Stimulated activated naive CD8-positive, alpha-beta T cell treated with anti-CD3 and anti-CD28 coated beads, Interleukin-15, Interleukin-2, amounts not matched to agents 100 U/mL and 50 U/mL, for 24 hours (primary cell): ENCODE results near the gene LAMA2.
A peak's percentile ranks its signal among the peaks of the same experiment; 100 is the strongest.

Experiments
- ATAC-seq: fragments of 150-1000 bp; cut with Tn5 transposase; one replicate; pipeline ENCODE4 v1.10.0; 2021
- DNase-seq: peaks from one replicate; pipeline ENCODE4 v3.0.0; 2021

The LAMA2 gene

DNA sequence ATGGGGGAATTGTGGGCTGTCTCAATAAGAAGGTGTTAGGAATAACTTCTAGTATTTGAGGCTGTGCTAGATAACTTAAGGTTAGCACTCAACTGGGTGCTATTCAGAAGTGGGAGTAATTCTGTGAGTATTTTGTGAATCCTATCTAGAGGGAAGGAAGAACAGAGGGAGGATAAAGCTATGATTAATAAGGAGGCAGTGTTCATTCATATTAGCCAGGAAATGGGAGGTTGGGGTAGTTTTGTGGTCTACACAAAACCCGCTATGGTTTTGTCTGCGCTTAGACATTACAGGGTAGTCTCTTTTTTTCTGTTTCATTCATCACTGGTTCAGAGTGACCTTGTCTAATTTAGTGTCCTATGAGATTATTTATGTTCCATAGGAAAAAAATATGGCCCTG lies 486.0 kb downstream of the LAMA2 start:
- DNase-seq: no peak
- ATAC-seq: peak; percentile 60

DNA sequence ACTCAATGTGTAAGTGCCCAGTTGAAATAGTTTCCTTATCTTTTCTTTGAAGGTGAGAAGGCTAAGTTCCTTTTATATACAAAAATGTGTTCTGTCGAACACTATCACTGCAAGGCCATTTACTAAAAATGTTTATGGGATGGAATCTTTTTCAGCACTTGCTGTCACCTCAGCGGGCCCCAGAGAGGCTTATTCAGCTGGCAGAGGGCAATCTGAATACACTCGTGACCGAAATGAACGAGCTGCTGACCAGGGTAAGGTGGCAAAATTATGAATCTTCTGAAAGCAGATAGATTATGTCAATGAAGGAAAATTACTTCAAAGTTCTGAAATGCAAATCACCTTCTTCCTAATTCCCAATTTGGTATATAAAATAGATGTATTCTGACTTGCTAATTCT lies 486.8 kb downstream of the LAMA2 start:
- no peak for ATAC-seq
- DNase-seq: no peak

DNA sequence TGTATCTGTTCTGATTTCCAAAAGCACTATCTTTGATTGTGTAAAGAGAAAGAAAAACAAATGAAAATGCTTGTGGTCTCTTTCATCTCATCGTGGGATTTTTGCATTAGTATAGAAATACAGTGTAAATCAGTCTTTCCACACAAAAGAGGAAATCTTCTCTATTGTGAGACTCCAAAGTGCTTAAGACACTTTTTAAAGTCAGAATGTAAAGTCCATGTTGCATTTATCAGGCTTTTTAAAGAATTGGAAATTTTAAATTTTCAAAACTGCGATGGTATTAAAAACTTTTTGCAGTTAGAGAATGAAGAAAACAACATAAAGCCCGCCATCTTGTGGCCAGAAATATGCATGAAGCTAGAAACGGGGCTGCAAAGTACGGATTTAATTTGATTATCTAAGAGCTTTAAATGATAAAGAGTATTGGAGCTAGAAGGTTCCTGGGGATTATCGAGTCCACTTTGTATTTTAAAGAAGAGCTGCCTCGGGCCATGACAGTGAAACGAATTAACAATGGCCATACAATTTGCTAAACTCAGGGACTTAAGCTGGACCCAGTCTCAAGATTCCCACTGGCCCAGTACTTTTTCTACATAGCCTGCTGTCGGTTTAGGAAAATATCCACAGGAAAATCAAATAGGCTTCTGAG lies 487.5 kb downstream of the LAMA2 start:
- no peak for ATAC-seq
- DNase-seq: peak; percentile 58

DNA sequence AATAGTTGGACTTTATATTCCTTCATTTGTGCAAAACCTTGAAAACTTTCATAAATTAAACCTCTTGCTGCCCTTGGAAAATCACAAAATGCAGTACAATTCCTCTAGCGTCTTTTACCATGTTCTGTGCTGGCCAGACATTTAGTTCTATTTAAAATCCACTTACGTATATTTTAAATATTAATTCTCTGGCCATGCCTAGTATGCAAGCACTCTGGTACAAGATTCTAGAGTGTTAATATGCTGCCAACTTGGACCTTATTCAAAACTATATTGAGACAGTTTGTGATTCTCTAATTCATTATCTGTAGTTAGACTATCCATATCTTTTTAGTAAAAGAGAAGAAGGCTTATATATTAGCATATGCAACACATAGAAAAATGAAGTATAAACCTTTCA lies 498.9 kb downstream of the LAMA2 start:
- no peak for ATAC-seq
- no peak for DNase-seq

DNA sequence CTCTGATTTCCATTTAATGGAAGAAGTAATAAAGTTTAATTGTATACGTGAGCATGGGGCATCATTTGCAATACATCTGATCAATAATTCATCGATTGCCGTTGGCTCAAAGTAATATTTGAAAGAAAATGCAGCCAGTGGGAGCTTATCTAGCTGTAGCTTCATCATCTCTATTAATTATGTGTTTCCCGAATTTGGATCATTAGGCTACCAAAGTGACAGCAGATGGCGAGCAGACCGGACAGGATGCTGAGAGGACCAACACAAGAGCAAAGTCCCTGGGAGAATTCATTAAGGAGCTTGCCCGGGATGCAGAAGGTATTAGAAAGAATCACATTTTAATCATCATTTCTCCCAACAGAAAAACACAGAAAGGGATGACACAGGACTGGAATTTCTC lies 500.0 kb downstream of the LAMA2 start:
- DNase-seq (no peak), ATAC-seq (no peak)

DNA sequence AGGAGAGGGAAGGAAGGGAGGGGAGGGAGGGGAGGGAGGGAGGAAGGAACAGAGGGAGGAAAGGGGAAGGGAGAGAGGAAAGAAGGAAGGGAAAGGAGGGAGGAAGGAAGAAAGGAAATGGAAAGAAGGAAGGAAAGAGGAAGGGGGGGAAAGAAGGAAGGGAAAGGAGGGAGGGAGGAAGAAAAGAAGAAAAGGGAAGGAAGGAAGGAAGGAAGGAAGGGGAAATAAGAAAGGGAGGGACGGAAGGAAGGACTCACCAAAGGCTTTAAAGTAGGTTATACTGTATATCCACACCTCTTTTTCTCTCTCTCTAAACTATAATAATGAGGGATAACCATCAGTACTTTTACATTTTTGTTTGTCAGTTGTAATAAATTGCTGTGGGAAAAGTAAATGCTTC lies 502.2 kb downstream of the LAMA2 start:
- DNase-seq (no peak), ATAC-seq (no peak)

DNA sequence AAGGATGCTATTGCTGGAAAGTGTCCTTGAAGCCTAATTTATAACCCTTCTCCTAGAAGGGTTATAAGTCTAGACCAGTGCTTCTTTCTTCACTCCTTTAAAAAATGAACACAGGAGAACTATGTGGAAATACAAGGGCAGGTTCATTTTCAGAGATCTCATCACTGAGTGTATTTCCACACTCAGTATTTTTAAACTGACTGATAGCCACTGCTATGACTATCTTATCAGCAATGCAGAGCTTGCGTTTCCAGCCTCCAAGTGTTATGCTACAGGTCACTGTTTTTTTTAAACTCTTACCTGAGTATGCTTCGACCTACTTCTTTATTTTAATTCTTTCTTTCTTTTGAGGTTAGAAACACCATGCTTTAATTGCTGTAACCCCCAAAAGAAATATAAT lies 508.0 kb downstream of the LAMA2 start:
- ATAC-seq: no peak

DNA sequence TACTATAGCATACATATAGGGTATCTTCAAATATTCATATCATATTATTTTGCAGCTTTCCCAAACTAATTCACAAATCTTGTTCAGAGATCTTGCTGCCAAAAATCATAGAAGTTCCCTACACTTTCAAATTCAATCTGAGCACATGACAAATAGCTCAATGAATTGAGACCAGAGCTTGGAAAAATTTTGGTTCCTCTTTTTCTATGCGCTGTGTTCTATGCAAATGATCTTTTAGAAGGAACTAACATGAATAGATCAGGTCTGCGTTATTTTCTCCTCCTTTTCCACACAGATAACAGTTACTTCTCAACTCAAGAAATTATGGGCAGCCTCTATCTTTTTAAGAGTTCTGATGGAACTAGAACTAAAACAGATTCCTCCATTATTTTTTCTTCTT lies 510.7 kb downstream of the LAMA2 start:
- DNase-seq (no peak), ATAC-seq (no peak)

More for the DNA sequence above, 508.0 kb downstream of the LAMA2 start:
- no peak for DNase-seq

DNA sequence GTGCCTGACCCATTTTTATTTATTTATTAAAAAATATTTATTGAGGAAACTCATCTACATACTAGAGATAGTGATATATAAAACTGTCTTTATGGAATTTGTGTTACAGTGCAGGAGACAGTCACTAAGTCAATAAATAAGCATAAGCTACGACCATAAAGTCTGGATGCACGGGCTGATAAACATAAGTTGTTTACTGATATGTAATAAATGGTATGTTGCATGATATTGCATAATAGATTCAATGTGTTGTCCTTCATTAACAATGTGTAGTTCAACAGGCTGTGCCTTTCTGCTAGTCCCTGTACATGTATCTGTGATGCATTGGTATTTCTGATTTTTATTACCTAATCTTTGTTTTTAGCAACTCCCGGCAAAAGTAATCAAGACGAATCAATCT lies 515.8 kb downstream of the LAMA2 start:
- no peak for ATAC-seq
- DNase-seq: no peak

DNA sequence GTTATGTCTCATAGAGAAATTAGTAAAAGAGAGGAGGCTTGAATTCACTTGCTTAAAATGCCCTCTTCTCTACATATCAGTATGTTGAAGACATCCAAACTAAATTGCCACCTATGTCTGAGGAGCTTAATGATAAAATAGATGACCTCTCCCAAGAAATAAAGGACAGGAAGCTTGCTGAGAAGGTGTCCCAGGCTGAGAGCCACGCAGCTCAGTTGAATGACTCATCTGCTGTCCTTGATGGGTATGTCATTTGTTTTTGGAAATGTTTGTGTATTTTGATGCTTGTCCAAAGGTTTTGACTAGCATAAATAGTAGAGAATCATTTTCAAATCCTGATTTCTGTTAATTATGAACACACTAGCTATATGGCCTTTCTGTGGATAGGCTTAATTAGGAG lies 519.3 kb downstream of the LAMA2 start:
- ATAC-seq (no peak), DNase-seq (no peak)

DNA sequence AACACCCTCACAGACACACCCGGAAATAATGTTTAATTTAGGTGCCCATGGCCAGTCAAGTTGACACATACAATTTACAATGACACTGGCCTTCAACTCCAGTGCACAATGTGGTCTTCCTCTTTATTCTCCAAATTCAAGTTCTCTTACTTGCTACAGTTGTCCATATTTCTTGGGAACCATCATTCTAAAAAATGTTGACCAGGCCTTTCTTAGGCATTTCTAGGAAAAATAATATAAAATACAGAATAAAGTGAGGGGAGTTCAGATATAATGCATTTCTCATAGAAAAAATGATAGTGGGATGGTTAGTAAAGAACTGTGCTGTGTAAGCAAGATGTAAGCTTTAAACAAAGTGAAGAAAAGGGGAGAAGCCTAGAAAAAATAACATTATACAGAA lies 528.2 kb downstream of the LAMA2 start:
- ATAC-seq (no peak), DNase-seq (no peak)

DNA sequence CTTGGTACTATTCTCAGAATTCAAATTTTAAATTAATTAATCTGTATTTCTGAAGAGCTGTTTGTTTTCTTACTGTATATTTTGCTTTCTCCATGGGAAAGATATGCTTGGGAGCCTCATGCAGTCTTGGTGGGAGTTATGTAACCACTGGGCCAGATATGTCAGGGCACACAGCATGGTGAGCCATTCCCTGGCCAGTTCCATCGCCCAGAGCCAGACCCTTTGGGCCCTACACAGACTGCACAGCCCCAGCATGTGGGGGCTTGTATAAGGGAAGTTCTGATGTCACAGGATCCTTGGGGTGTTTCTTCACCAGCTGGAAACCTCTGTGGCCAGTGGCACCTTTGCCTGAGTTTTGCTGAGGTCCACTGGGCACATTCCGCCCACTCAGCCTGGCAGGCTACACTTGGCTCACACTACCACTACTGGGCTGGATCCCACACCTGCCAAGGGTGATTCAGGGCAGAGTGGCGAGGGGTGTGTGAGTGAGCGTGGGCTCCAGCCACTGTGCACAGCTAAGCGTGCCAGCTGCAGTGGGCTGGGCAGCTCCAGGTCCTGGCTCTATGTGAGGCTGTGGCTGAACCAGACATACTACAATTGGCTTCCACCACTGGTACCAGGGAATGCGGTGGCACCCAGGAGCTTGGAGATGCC lies 533.5 kb downstream of the LAMA2 start:
- ATAC-seq (peak; percentile 46), DNase-seq (no peak)

DNA sequence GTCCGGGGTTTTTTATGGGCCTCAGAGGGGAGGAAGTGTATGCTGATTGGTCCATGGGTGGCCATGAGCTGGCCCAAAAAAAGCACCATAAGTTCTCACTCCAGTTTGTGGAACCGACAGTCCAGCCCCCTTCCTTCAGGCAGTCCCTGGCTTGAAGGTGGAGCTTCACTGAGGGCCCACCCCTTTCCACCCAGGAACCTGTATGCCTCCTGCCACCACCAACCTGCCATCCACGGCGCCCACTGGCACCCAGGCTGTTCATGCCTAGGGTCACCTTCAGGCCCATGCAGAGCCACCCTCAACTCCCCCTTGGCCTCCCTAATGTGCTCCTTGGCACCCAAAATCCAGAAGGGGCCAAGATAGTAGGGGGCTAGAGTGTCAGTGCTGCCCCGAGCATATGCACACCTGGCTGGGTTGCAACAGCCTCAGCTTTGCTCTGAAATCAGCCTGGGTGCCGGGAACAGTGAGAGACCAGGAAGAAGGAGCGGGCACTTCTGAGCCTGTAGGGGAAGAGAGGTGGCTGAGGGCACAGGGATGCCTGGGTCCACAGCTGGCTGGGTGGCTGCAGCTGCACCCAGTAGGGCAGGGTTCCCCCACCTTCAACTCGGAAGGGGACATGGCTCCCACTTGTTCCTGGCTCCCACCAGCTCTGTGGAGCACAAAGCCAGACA lies 534.6 kb downstream of the LAMA2 start:
- no peak for DNase-seq
- ATAC-seq: no peak

DNA sequence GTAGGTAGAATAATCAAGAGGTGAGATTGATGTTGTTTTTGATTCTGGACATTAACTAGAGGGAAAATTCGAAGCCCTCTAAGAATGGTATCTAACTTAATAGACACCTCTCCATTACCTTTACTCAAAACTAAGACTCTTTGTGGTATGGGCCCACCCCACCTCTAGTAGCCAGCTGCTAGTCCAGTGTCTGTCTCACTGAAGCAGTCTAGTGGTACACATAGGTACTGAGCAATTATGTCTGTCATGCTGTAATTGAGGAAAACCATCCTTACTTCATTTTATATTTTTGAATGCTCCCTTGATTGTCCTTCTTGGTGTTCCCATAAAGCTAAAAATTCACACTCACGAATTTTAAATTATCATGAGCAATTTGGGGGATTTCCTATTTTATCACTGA lies 536.4 kb downstream of the LAMA2 start:
- ATAC-seq (no peak), DNase-seq (no peak)

DNA sequence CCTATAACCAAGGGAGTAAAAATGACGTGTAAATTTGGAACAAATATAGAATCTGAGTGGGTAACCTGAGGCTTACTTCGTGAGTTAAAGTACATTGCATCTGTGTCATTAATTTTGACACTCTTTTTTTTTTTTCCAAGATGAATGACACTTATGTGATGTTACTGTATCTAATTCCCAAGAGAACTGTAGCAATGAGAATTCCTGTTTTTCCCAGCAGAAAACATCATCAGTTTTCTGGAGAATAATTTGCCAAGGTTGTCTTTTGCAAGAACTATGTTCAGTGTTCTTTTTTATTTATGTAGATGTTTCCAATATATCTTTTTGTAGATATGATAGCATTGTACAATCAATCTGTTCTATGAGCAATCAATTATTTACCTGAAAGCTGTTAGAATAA lies 543.4 kb downstream of the LAMA2 start:
- ATAC-seq (no peak), DNase-seq (no peak)

DNA sequence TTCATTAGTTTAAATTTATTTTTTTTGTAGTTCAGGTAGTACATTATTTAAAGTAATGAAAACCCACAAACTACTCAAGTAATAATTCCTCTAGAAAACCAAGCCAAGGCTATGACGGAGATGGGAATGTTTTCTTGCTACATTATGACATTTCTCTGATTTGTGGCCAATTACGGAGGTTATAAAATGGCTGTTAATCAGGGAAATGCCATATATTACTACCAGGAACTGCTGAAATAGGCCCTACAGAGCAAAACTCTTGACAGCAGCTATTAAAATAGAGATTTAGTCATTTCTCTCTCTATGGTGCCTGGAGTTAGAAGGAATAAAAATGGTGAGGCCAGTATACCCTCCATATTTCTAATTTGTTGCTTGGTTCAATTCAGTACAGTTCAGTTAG lies 547.0 kb downstream of the LAMA2 start:
- ATAC-seq: no peak

DNA sequence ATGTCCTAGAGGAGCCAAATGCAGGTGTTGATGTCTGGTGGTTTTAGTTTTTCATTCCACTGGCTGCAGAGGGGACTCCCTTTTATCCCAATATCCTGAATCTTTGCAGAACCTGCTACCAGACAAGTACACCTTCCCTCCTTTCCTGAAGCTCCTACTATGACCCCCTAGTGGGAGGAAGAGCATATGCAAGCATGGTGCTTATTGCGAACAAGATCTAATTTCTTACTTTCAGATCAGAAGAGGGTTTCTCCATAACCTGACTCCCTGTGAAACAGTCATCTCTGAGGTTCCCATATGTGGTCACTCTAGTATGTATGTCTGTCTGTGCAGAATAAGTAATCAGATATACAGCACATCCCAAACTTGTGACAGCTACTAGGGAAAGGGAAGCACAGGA lies 549.8 kb downstream of the LAMA2 start:
- DNase-seq (no peak), ATAC-seq (peak; percentile 36)

More for the DNA sequence above, 547.0 kb downstream of the LAMA2 start:
- no peak for DNase-seq

DNA sequence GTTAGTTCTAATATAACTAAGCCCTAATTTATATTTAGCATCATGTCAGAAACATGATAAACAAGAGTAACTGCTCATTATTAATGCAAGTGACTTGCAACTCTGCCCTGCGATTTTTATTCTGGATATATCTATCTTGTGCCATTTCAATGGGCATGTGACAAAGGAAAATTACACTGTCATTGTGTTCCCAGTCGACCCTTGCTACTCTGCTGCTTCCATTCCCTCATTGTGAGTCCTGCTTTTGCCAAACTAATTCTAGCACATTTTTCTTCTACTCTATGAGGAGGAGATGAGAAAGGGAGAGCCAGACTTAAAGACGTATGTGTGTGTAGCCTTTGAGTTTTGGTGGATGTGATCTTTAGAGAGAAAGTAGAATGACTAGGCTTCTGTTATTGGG lies 551.2 kb downstream of the LAMA2 start:
- DNase-seq: no peak
- ATAC-seq: no peak

DNA sequence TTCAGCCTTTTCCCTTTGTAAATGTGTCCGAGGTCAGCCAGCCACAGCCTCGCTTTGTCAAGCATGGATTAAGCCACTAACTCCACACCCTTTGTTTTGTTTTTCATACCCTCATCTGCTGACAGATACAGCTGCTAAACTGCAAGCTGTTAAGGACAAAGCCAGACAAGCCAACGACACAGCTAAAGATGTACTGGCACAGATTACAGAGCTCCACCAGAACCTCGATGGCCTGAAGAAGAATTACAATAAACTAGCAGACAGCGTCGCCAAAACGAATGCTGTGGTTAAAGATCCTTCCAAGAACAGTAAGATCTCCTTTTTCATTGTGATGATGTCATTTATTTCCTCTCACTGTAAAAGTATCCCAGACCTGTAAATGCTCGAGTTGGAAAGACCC lies 557.8 kb downstream of the LAMA2 start:
- DNase-seq: no peak
- ATAC-seq: no peak

DNA sequence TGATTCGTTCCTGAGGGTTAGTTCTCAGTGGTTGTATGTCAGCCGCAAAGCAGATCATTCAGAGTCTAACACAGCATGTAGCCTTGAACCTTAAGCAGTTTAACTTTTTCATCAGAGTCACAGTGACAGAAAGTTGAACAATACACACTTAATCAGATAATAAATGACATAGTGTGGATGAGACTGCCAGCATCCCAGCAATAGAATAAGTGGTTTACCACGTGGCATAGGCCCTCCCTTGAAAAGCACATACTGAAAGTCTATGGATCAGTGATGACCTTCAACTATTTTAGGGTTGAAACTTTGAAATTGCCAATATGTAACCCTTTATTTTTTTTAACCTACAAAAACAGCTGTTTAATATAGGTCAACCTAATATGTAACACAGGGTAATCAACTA lies 561.7 kb downstream of the LAMA2 start:
- peak; percentile 83 for ATAC-seq
- no peak for DNase-seq

DNA sequence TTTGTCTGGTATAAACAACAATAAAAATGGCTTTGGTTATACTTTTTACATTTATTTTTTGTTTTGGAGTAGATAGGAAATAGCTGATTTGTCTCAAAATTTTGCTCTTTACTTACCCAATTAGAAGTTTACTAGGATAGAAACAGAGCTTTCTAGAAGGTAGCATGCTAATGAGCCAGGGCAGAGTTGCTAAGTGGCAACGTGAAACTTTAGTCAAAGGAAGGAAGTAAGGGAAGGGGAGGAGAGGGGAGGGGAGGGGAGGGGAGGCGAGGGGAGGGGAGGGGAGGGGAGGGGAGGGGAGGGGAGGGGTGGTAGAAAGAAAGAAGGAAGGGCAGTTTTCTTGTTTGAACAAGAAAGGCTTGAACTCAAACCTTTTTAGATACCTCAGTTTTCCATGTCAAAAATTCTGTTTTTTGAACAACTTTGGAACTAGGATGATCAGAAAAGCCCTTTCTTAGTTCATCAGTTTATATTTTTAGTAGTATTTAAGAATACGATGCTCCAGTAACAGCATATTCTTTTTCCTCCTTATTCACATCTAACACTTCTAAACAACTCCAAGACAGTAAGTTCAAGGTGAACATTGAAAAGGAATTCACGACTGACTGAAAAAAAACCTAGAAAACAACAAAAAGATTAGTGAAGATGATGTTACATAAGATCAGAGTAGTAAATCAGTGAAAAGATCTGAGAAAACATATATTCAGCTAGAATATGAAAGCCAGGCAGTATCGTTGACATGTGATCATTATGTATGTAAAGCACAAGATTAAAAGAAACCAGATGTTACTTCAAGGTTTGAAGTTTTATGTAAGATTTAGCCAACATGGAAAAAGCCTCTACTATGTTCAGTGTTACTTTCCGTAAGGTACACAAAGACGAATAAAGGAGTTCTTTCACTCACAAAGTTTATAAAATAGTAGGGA lies 563.6 kb downstream of the LAMA2 start:
- DNase-seq (no peak), ATAC-seq (no peak)

DNA sequence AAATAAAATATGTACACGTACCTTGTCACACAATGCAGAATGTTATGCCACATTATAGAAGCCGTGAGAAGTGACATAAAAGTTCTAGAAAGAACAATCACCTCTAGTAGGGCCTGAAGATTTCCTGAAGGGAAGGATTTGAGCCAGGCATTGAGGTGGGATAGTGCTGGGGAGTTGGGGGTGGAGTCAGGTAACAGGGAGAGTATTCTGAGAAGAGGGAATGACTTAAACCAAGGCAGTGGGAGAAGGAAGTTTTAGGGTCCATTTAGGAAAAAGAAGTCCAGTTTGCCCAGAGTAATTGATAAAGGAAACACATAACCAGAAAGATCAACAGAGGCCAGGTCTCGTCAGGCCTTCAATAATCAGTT lies 564.2 kb downstream of the LAMA2 start:
- no peak for ATAC-seq
- DNase-seq: no peak

DNA sequence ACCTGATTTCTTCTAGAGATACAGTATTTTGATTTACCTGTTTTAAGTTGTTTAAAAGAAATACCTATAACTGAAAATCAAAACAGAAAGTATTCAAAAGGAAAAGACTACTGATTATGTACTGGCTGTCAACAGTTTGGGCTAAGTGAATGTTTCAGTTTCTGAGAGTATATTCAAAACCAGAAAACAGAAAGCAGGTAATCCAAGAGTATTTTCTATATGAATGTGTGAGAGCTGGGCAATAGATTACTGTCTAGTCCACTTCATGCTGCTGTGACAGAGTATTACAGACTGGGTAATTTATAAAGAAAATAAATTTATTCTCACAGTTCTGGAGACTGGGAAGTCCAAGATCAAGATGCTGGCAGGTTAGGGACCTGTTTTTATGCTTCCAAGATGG lies 566.0 kb downstream of the LAMA2 start:
- DNase-seq: no peak
- ATAC-seq: peak; percentile 80
